ENCODE measurements around the gene ZNF512. TPM values are rescaled to one million over a fixed set of nuclear protein-coding genes. Genes with fewer than 3 reads are reported as not detected.

Gene ZNF512
- total RNA-seq, 1 experiment from 2014 or later, result 38.9 TPM

GRCh38 chr2:27671235-27671634 lies 88.4 kb downstream of the ZNF512 start:
- Histone ChIP-seq H3K4me3 (ENCODE audit: low read depth, low read length) (no peak overlapping the region), H3K9me3 (no peaks in the 10 kb centered on the region), H3K36me3 (ENCODE audit: control insufficient read depth, insufficient read depth, low read length) (no peaks in the 10 kb centered on the region), H3K4me1 (no peaks in the 10 kb centered on the region), H3K27me3 (replicated peaks; ENCODE audit: control insufficient read depth, insufficient read depth, low read length) (no peaks in the 10 kb centered on the region)
- H3K4me3 Mint-ChIP-seq (ENCODE audit: unreplicated experiment), result no peak overlapping the region
- no peak for TF ChIP-seq CTCF (IDR thresholded peaks at IDR 0.05; ENCODE audit: insufficient read depth in 1 of 2, low read depth in 1 of 2, low read length in 1 of 2, severe bottlenecking in 1 of 2, unreplicated experiment in 1 of 2)
- no peaks in the 10 kb centered on the region for H3K27me3 Mint-ChIP-seq (ENCODE audit: insufficient read depth, unreplicated experiment)
- intact Hi-C loops (cut with micrococcal nuclease; ENCODE audit: unreplicated experiment), result no loop called here
- BruUV-seq (replicated peaks), result no TSS peak
- H3K4me1 Mint-ChIP-seq (ENCODE audit: low read depth, unreplicated experiment), result no peaks in the 10 kb centered on the region
- H3K36me3 Mint-ChIP-seq (ENCODE audit: insufficient read depth, unreplicated experiment), result peaks cover 81% of the 10 kb centered on the region
- POLR2A ChIA-PET, result no interaction called here
- no peak for DNase-seq
- no peaks in the 10 kb centered on the region for H3K9me3 Mint-ChIP-seq (ENCODE audit: unreplicated experiment)
- H3K27ac Mint-ChIP-seq (ENCODE audit: unreplicated experiment), result no peak overlapping the region
- CTCF ChIA-PET, result no interaction called here

Other genes starting within 250 kb of the ZNF512 start
- 81.0 and 91.4 TPM in 2 replicates for gene GTF3C2, start 226.3 kb upstream of the ZNF512 start, total RNA-seq (2022)
- 79.7 and 91.3 TPM in 2 replicates for gene EIF2B4, start 212.7 kb upstream of the ZNF512 start, total RNA-seq (2022)
- gene SNX17, start 212.4 kb upstream of the ZNF512 start, total RNA-seq (2022), result 98.7 and 108 TPM in 2 replicates
- 18.2 and 19.2 TPM in 2 replicates for gene ZNF513, start 202.3 kb upstream of the ZNF512 start, total RNA-seq (2022)
- 140 and 149 TPM in 2 replicates for gene PPM1G, start 173.5 kb upstream of the ZNF512 start, total RNA-seq (2022)
- gene NRBP1, start 154.4 kb upstream of the ZNF512 start, total RNA-seq (2022), result 148 and 169 TPM in 2 replicates
- gene KRTCAP3, start 140.7 kb upstream of the ZNF512 start, total RNA-seq (2022), result 47.8 and 53.9 TPM in 2 replicates
- 17.2 and 21.9 TPM in 2 replicates for gene IFT172, start 93.3 kb upstream of the ZNF512 start, total RNA-seq (2022)
- gene FNDC4, start 87.8 kb upstream of the ZNF512 start, total RNA-seq (2022), result 2.4 and 2.5 TPM in 2 replicates
- gene GCKR, start 86.2 kb upstream of the ZNF512 start, total RNA-seq (2022), result 0.65 TPM in 1 of 2 replicates, not detected in the other
- gene CCDC121, start 46.0 kb downstream of the ZNF512 start, total RNA-seq (2022), result 3.9 and 4.7 TPM in 2 replicates
- 45.9 and 60.9 TPM in 2 replicates for gene GPN1, start 46.0 kb downstream of the ZNF512 start, total RNA-seq (2022)
- gene SUPT7L, start 80.6 kb downstream of the ZNF512 start, total RNA-seq (2022), result 42.4 and 43.5 TPM in 2 replicates
- gene SLC4A1AP, start 80.8 kb downstream of the ZNF512 start, total RNA-seq (2022), result 33.8 and 34.3 TPM in 2 replicates
- 84.9 and 89.5 TPM in 2 replicates for gene MRPL33, start 188.7 kb downstream of the ZNF512 start, total RNA-seq (2022)

Data from Caco-2 (cell line).